Activated CD8-positive, alpha-beta T cell treated with anti-CD3 and anti-CD28 coated beads for 36 hours (primary cell): ENCODE data around the gene PRKAA1. TPM values are rescaled to one million over a fixed set of nuclear protein-coding genes. Genes with fewer than 3 reads are reported as not detected.
"Not testable (repeated sequence)": the region's sequence is repeated elsewhere in the genome, so short reads cannot be mapped to it uniquely, and the experiment has no call there.

Source experiments
- ATAC-seq: fragments of 200-7000 bp; cut with Tn5 transposase; one replicate; pipeline ENCODE4 v1.10.0; 2021; ENCODE audit warnings: mild to moderate bottlenecking, moderate library complexity
- CTCF ChIA-PET: fragments of 350-600 bp; sonication (Branson Sonifier 250); formaldehyde crosslinking; loops from one replicate; lab custom pipeline; 2021; ENCODE audit warnings: antibody characterized with exemption; lab: Charles Lee
- POLR2A ChIA-PET: fragments of 350-600 bp; sonication (Branson Sonifier 250); formaldehyde crosslinking; loops from one replicate; lab custom pipeline; 2021; ENCODE audit warnings: antibody characterized with exemption; lab: Charles Lee
- DNase-seq: peaks from one replicate; pipeline ENCODE4 v3.0.0-alpha.2; 2020
- H3K27ac Mint-ChIP-seq: one replicate; pipeline ENCODE4 v1.8.0; 2021; ENCODE audit warnings: mild to moderate bottlenecking, mixed read lengths
- H3K27me3 Mint-ChIP-seq: one replicate; pipeline ENCODE4 v1.8.0; 2021; ENCODE audit warnings: mixed read lengths
- H3K36me3 Mint-ChIP-seq: one replicate; pipeline ENCODE4 v1.8.0; 2021; ENCODE audit warnings: low read depth, mixed read lengths
- H3K4me1 Mint-ChIP-seq: one replicate; pipeline ENCODE4 v1.8.0; 2021; ENCODE audit warnings: low read depth, mixed read lengths
- H3K4me3 Mint-ChIP-seq: one replicate; pipeline ENCODE4 v1.8.0; 2021; ENCODE audit warnings: mild to moderate bottlenecking, moderate library complexity, mixed read lengths
- H3K9me3 Mint-ChIP-seq: one replicate; pipeline ENCODE4 v1.8.0; 2021; ENCODE audit warnings: mixed read lengths
- intact Hi-C: fragments of 100-400 bp; cut with micrococcal nuclease; formaldehyde crosslinking; loops from one replicate; pipeline ENCODE4 v1.10.0; 2022
- total RNA-seq, 2 experiments: library from RNA; stranded (reverse); gene quantifications; one replicate each; pipeline ENCODE4 v1.2.3, GENCODE V29; 2021
- TF ChIP-seq, protein P1 (sequence below): fragments of 200-600 bp; IDR thresholded peaks from one replicate; pipeline ENCODE4 v1.8.0; 2022; ENCODE audit warnings: antibody characterized with exemption, mild to moderate bottlenecking

The PRKAA1 gene
- total RNA-seq, 2 experiments from 2014 or later: 33.8 to 35.2 TPM

GRCh38 chr5:40717281-40717680 is 80.9 kb downstream of the PRKAA1 start:
- Mint-ChIP-seq H3K36me3 (peaks cover 42% of the 10 kb centered on the region), H3K4me1 (peaks cover 16% of the 10 kb centered on the region), H3K27me3 (no peaks in the 10 kb centered on the region), H3K27ac (no peak overlapping the region), H3K9me3 (peaks cover 2% of the 10 kb centered on the region), H3K4me3 (no peak overlapping the region)
- DNase-seq (no peak), ATAC-seq (no peak)
- POLR2A ChIA-PET: no interaction called here
- TF ChIP-seq, protein P1, sequence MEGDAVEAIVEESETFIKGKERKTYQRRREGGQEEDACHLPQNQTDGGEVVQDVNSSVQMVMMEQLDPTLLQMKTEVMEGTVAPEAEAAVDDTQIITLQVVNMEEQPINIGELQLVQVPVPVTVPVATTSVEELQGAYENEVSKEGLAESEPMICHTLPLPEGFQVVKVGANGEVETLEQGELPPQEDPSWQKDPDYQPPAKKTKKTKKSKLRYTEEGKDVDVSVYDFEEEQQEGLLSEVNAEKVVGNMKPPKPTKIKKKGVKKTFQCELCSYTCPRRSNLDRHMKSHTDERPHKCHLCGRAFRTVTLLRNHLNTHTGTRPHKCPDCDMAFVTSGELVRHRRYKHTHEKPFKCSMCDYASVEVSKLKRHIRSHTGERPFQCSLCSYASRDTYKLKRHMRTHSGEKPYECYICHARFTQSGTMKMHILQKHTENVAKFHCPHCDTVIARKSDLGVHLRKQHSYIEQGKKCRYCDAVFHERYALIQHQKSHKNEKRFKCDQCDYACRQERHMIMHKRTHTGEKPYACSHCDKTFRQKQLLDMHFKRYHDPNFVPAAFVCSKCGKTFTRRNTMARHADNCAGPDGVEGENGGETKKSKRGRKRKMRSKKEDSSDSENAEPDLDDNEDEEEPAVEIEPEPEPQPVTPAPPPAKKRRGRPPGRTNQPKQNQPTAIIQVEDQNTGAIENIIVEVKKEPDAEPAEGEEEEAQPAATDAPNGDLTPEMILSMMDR: no peak
- CTCF ChIA-PET: interaction anchor here (0.7 to 1.3 kb wide), 2 partner anchors 12 to 302 kb away, joined by 3 read pairs; no protein-coding TSS in a partner anchor
- intact Hi-C loops: no loop called here

DNA sequence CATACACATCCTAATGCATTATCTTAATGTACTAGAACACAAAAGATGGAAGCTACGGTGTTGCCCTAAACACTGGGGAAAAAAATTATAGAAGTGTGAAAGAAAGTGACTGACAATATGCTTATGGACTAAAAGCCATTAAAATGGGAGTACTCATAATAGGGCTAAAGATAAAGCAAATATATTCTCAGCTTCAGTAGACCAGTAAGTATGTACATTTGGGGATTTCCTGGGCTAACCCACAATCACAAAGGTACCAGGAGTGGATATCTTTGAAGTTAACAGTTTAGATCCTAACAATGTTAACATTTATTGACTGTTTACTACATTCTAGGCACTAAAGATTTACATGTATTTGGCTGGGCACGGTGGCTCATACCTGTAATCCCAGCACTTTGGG is 81.6 kb downstream of the PRKAA1 start:
- ATAC-seq: no peak
- DNase-seq: no peak
- Mint-ChIP-seq H3K27me3 (no peaks in the 10 kb centered on the region), H3K36me3 (peaks cover 37% of the 10 kb centered on the region), H3K9me3 (peaks cover 2% of the 10 kb centered on the region), H3K27ac (no peak overlapping the region), H3K4me1 (peaks cover 15% of the 10 kb centered on the region), H3K4me3 (no peak overlapping the region)
- ChIA-PET CTCF (interaction anchor here (0.9 kb wide), 1 partner anchor 16 kb away, joined by 3 read pairs; no protein-coding TSS in a partner anchor), POLR2A (no interaction called here)
- TF ChIP-seq, protein P1: no peak
- intact Hi-C loops: no loop called here

GRCh38 chr5:40716000-40716399 is 82.2 kb downstream of the PRKAA1 start:
- no peak overlapping the region for H3K27ac Mint-ChIP-seq
- TF ChIP-seq, protein P1: no peak
- intact Hi-C loops: no loop called here
- H3K36me3 Mint-ChIP-seq: peaks cover 31% of the 10 kb centered on the region
- H3K9me3 Mint-ChIP-seq: no peaks in the 10 kb centered on the region
- H3K4me3 Mint-ChIP-seq: no peak overlapping the region
- ChIA-PET POLR2A (no interaction called here), CTCF (interaction anchor here (0.9 kb wide), 2 partner anchors 14 to 16 kb away, joined by 3 read pairs; no protein-coding TSS in a partner anchor)
- no peaks in the 10 kb centered on the region for H3K27me3 Mint-ChIP-seq
- peaks cover 14% of the 10 kb centered on the region for H3K4me1 Mint-ChIP-seq
- DNase-seq: no peak
- ATAC-seq: no peak

DNA sequence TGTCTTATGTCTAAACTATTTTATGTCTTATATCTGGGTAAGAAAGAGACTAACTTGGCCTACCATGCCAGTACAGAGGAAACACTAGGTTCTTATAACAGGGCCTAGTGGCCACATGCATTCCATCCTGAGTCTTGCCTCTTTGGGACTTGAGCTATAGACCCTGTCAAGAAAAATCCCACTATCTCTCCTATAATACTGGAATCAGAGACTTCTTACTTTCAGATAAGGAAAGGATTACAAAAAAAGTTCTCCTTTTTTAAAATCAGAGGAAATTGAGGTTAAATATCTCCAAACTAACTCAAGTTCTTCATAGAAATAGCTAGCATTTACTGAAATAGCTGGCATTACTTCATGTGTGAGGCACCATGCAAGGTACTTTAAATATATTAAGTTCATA is 84.2 kb downstream of the PRKAA1 start:
- peaks cover 14% of the 10 kb centered on the region for H3K4me1 Mint-ChIP-seq
- DNase-seq: no peak
- H3K27me3 Mint-ChIP-seq: no peaks in the 10 kb centered on the region
- CTCF ChIA-PET: interaction anchor here (0.6 to 3.2 kb wide), 8 partner anchors 9 to 1000 kb away, joined by 3 to 17 read pairs (median 4); no protein-coding TSS in a partner anchor
- TF ChIP-seq, protein P1: no peak
- no peak overlapping the region for H3K27ac Mint-ChIP-seq
- H3K36me3 Mint-ChIP-seq: peaks cover 33% of the 10 kb centered on the region
- H3K4me3 Mint-ChIP-seq: no peak overlapping the region
- intact Hi-C loops: no loop called here
- no peak for ATAC-seq
- POLR2A ChIA-PET: no interaction called here
- H3K9me3 Mint-ChIP-seq: peaks cover 4% of the 10 kb centered on the region

GRCh38 chr5:40710575-40710974 is 87.6 kb downstream of the PRKAA1 start:
- H3K27me3 Mint-ChIP-seq, CTCF ChIA-PET, intact Hi-C loops, ATAC-seq, H3K4me3 Mint-ChIP-seq, H3K27ac Mint-ChIP-seq, DNase-seq, H3K4me1 Mint-ChIP-seq: not testable (repeated sequence)
- Mint-ChIP-seq H3K9me3 (peaks cover 20% of the 10 kb centered on the region), H3K36me3 (peaks cover 40% of the 10 kb centered on the region)
- POLR2A ChIA-PET: interaction anchor here (0.9 kb wide), 1 partner anchor 11 kb away, joined by 4 read pairs; no protein-coding TSS in a partner anchor

Other genes starting within 250 kb of the PRKAA1 start
- gene PTGER4, start 118.5 kb downstream of the PRKAA1 start, total RNA-seq: 10 to 100 TPM; 62.8 to 62.9 TPM
- gene TTC33, start 42.4 kb downstream of the PRKAA1 start, total RNA-seq: 10 to 100 TPM; 21.4 to 21.5 TPM
- 1,000 to 10,000 TPM; 1,914 to 1,950 TPM for gene RPL37, start 36.8 kb upstream of the PRKAA1 start, total RNA-seq
- 1 to 10 TPM; 1.2 to 1.4 TPM for gene CARD6, start 43.0 kb upstream of the PRKAA1 start, total RNA-seq
- not detected for gene C7, start 111.1 kb upstream of the PRKAA1 start, total RNA-seq